Measurements from ENCODE around the gene CUEDC1. TPM values are rescaled to one million over a fixed set of nuclear protein-coding genes. Genes with fewer than 3 reads are reported as not detected.

Gene CUEDC1
- total and polyA plus RNA-seq, 9 of the 15 experiments (the other 6 are each of a cell fraction or from before 2014, with no cell fraction given) = 0.20 to 4.1 (median 1.6) TPM; not detected in 1

- ChIA-PET POLR2A (interaction anchor here (0.8 kb wide), 1 partner anchor 10 kb away, joined by 3 read pairs; no protein-coding TSS in a partner anchor), CTCF (ENCODE audit: low intra/inter-chr PET ratio) (no interaction called here)
- H3K36me3 ChIP-seq (ENCODE audit: control insufficient read depth, insufficient read depth, low read length) = no peaks in the 10 kb centered on the region
- in situ Hi-C loops (cut with MboI) (no loop called here), intact Hi-C loops (cut with micrococcal nuclease) (no loop called here)
- H4K20me1 ChIP-seq (replicated peaks; ENCODE audit: control insufficient read depth, insufficient read depth, low read length) = no peaks in the 10 kb centered on the region
- no peak overlapping the region for H3K27ac ChIP-seq (ENCODE audit: extremely low read depth, low read depth, low read length)
- H3K4me2 ChIP-seq (ENCODE audit: insufficient read depth, low read length) = peak overlapping the region; percentile 52; the same call in 1 of the 2 replicates
- H3K9me3 ChIP-seq (replicated peaks; ENCODE audit: control insufficient read depth, insufficient read depth, low read depth, low read length) = no peaks in the 10 kb centered on the region
- TF ChIP-seq ATF2 (CRISPR knock-in tag; IDR thresholded peaks at IDR 0.05) (no peak), POLR2H (tag; IDR thresholded peaks at IDR 0.05; ENCODE audit: low read depth) (no peak)
- no TSS peak for BruUV-seq (replicated peaks)
- WGBS (ENCODE audit: insufficient coverage, low coverage, missing lambda C conversion rate) = 40% methylated on average over 6 of the region's 6 CpGs
- H3K79me2 ChIP-seq (ENCODE audit: control insufficient read depth, insufficient read depth, low read length) = no peaks in the 10 kb centered on the region
- FAIRE-seq (no peak), ATAC-seq (no peak), DNase-seq (ENCODE audit: extremely low read depth in 1 of 4, low spot score in 3 of 4) (no peak)
- peaks cover 12 to 29% of the 10 kb centered on the region in 2 experiments; a peak in 4 of 5 replicates for H3K4me1 ChIP-seq (replicated peaks in 1 of 2; ENCODE audit: control insufficient read depth in 2 of 2, insufficient read depth in 2 of 2, low read length in 2 of 2)
- no peak overlapping the region for H2AFZ ChIP-seq (ENCODE audit: low read depth, low read length)
- peaks cover 5 to 6% of the 10 kb centered on the region in 2 experiments; a peak in 3 of 5 replicates for H3K27me3 ChIP-seq (ENCODE audit: control insufficient read depth in 2 of 2, insufficient read depth in 2 of 2, low read length in 2 of 2)
- H3K9me1 ChIP-seq (ENCODE audit: control insufficient read depth, insufficient read depth, low read length) = no peaks in the 10 kb centered on the region
- H3K4me3 ChIP-seq = no peak overlapping the region
- peak overlapping the region in 1 of 2 experiments; percentile 15; a peak in 1 of 4 replicates for H3K9ac ChIP-seq (ENCODE audit: insufficient read depth in 1 of 2, low read depth in 2 of 2, low read length in 2 of 2)
These were observed 9.0 kb downstream of the CUEDC1 start for GRCh38 chr17:57945996-57946797.
